Stimulated activated CD4-positive, alpha-beta T cell treated with anti-CD3 and anti-CD28 coated beads, Interleukin-4, amount 100 ng/mL, for 24 hours (primary cell): ENCODE results near the gene NBEA.

Experiments used
- DNase-seq: peaks from one replicate; pipeline ENCODE4 v3.0.0-alpha.2; 2020

NBEA gene

GRCh38 chr13:35526577-35526976, 584.5 kb downstream of the NBEA start:
- no peak for DNase-seq

- DNase-seq: no peak
Measured at GRCh38 chr13:35527451-35527850, 585.4 kb downstream of the NBEA start.

DNA sequence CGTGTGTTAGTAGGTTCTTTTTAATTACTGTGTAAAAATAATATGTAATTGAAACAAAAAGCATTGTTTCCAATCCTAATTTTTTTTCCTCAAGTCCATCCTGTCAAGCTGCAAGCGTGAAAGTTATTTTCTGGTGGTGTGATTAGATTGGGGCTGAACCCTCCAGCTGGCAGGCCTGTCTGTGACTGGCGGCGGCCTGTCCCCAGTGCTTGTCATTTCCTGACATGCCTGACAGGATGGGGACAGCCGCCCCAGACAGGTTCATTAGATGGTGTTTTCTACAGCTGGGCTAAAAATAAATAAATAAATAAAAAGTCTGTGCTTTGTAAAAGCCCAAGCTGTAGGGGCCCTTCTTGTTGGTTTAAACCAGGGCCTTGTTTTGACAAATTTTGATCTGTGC, 588.1 kb downstream of the NBEA start:
- DNase-seq: no peak

DNA sequence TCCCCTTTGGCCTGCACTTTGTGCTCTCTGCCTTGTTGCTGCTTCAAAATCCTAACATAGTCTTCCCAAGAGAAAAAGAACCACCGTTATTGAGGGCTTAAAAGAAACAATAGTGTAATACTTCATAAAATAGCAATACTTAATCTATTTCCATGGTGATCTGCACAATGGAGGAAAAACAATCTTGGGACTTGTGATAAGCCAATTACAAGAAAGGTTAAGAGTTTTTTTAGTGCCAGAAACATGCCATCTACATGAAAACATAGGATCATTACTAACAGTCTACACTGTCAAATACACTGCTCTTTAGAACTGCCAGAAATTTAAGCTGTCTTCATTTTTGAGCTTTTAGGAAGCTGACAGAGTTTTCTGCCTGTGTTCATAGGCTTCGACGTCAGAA, 588.5 kb downstream of the NBEA start:
- no peak for DNase-seq

GRCh38 chr13:35531526-35531925, 589.5 kb downstream of the NBEA start:
- DNase-seq: no peak

DNA sequence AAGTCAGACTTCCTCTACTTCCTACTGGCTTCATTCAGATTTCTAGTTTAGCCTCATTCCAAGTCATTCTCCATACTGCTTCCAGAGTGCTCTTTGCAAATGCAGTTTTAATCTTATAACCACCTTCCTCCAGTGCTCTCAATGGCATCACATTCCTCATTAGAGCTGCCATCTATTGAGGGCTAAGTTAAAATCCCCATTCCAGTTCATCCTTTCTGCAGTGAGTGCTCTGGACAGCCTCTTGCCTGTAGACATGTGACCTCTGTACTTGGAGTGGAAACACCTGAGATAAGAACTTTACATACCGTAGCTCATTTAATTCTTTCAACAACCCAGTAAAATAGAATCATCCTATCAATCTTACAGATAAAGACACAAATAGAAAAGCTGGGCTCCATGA, 592.3 kb downstream of the NBEA start:
- no peak for DNase-seq

GRCh38 chr13:35548790-35549189, 606.7 kb downstream of the NBEA start:
- DNase-seq: no peak

DNA sequence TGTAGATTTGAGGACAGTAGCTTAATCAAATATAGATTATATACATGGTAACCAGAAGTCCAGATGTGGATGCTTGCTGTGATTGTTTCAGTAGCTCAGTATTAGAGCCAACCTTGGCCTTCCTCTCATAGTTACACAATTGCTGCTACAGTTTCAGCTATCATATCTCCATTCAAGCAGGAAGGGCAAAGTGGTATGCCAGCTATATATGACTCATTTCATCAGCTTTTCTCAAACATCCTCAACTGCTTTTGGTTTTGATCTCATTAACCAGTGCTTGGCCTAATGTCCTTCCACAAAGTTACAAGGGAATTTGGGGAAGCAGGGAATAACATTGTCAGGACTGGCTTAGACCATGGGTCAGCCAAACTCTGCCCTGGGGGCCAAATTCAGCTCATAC, 607.4 kb downstream of the NBEA start:
- no peak for DNase-seq

GRCh38 chr13:35552172-35552844, 610.2 kb downstream of the NBEA start:
- DNase-seq: no peak

DNA sequence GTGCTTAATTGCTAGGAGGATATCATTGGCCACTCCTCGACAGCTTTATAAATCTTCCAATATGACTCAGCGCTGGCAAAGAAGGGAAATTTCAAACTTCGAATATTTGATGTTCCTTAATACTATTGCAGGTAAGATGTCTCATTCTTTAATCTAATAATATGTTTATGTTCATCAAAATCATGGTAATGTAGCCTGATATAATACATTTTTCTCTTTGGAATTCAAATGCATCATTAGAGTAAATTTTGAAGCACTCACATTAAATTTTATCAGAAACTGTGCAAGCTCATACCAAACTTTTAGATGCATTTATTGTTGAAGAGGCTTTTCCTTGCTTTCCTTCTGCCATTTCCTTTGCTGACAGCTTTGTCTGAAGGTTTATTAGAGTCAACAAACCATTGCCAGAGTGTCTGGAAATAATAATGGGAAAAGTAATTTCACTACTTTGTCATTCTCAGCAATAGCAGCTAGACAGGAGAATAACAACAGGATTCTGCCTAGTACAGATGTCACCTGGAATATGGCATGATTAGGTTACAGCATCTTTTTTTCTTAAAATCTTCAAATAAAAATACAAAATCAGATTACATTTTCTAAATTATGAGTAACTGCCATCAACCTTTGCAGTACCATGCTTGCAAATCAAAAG, 613.0 kb downstream of the NBEA start:
- no peak for DNase-seq

DNA sequence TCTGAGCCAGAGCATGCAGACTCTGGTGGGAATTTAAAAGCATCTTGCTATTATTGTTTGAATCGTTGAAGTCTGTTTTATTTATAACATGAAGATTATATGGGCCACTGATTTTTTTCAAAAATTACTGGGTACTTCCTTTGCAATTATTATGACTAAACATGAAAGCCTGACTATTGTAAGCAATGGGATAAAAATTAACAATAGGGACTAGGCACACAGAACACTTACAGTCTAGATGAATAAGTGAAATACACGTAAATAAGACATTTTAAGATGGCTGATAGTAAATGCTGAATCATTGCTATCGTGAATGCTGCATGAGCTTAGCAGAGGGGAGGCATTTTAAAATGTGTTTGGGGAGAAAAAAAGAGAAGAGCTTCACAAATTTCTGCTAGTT, 615.4 kb downstream of the NBEA start:
- DNase-seq: no peak

GRCh38 chr13:35561540-35561939, 619.5 kb downstream of the NBEA start:
- DNase-seq: no peak

GRCh38 chr13:35565273-35565672, 623.2 kb downstream of the NBEA start:
- no peak for DNase-seq

DNA sequence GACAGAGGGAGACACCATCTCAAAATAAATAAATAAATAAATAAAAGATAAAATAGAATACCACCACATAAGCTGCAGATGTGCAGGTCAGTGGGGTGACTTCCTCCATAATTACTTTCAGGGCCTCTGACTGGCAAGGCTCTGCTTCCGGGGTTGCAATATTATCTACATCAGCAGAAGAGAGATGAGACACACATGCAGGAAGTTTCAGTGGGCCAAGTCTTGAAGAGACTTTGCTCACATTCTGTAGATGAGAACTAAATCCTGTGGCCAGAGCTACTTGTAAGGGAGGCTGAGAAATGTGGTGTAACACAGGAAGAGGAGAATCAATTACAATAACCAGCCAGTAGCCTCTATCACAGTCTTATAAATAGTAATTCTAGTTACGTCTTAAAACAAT, 624.3 kb downstream of the NBEA start:
- DNase-seq: no peak

DNA sequence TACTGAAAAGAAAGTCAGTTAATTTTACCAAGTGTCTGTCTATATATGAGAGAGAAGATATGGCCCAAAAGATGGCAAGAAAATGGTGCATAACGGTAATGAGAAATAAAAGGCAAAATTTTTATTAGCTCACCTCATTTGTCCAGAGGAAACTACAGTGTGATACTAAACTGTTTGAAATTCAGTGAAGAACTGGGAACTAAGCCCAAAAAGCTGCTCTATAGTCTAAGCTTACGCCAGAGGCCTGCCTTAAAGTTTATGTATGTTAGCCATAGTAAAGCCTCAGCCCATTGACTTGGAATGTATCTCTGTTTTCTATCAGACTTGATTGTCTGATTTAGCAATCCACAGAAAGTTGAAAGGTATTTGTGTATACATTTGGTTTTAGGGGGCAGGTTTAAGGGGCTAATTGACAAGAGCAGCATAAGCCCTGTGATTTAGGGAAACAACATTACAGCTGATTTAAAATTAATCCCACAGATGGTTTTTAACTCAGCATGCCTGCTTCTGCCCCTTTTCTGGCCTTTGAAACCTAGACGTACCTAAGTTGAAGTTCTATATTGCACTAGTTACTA, 625.4 kb downstream of the NBEA start:
- no peak for DNase-seq

GRCh38 chr13:35573639-35574038, 631.6 kb downstream of the NBEA start:
- DNase-seq: no peak

DNA sequence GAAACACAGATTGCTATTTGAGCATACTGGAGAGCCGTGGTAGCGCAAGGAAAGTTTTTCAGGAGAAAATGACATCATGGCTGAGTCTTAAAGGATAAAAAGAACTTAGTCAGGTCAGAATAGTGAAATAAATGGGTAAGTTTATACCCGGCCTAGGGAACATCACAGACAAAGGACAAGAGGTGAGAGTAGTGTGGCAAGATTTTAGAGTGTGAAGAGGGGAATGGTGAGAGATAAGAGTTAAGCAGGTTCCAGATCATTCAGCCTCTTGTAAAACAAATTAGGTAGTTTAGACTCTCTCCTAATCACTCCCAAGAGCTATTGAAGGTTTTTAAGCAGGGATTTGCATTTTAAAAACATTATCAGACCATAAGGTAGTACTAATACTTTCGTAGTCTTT, 650.4 kb downstream of the NBEA start:
- no peak for DNase-seq

DNA sequence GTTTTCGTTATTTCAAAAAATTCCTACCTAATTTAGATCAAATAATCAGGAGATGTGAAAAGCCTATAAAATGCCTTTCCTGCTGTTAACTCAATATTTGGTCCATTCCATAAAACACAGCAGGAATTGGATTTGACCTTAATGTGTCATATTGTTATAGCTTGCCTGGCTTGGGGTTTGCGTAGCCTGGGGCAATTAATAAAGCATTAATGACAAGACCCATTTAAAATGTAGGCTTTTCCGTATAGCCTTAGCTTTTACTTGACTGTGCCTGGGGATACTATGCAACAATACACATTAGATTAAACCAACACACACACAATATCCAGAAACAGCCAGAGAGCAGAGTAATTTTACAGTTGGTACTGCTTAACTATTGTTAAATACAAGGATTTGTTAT, 651.6 kb downstream of the NBEA start:
- DNase-seq: no peak

DNA sequence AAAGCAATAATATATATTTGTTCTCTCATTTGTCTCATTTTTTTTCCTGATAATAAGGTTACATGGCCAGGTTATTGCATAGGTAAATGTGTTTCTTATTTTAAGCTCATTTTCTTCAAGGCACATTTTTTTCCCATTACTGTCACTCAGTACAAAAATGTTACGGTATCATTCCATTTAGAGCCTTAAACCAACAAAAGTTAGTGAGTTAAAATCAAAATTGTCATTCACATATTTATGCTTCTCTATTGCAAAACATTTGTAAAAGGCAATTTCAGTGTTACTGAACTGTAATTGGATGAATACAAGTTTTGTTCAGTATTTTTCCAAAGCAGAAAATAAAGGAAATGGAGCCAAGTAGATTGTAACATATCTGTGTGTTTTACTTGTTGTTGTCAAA, 652.0 kb downstream of the NBEA start:
- DNase-seq: no peak

- no peak for DNase-seq
Measured at GRCh38 chr13:35595181-35595580, 653.1 kb downstream of the NBEA start.

DNA sequence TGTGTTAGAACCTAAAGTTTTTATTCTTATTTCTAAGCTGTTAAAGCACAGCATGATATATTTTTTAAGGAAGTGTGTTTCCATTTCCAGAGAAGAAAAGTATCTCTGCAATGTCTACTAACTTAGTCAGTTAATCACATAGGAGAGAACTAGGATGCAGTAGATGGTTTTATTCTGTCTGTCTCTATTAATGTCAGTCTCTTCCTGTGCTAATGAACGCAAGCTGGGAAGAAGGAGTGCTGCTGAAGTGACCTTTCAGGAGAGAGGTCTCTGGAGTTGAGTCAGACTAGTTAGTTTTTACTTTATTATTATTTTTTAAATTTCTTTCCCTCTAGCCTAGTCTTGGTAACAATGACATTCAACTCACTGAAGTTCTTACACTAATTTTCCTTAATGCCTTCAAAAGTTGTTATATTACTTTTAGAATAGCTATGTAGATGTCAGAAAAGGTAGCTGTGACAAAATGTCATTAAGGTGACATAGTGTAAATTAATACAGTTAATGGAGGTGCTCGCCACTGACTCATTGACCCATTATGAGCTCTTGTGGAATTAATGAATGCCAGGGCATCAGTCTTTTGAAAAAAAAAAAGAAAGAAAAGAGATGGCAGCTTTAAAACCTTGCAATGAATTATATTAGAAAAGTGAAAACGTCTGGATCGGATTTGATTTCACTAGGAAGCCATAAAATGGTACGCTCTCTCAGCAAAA, 654.4 kb downstream of the NBEA start:
- DNase-seq: no peak

- DNase-seq: no peak
Measured at GRCh38 chr13:35597451-35597850, 655.4 kb downstream of the NBEA start.

GRCh38 chr13:35598233-35598632, 656.2 kb downstream of the NBEA start:
- no peak for DNase-seq

- DNase-seq: no peak
Measured at GRCh38 chr13:35598790-35599369, 656.8 kb downstream of the NBEA start.
